SKM-1 (cell line): ENCODE data around the gene GNB5.

Experiments
- DNase-seq: peaks from one replicate; lab custom pipeline; 2025; ENCODE audit not compliant: unreplicated experiment; lab: John Stamatoyannopoulos, UW

The GNB5 gene

GRCh38 chr15:52068004-52068615, 123.1 kb downstream of the GNB5 start:
- no peak for DNase-seq

GRCh38 chr15:52067545-52067926, 123.7 kb downstream of the GNB5 start:
- no peak for DNase-seq

- no peak for DNase-seq
Measured at GRCh38 chr15:52066842-52067544, 124.2 kb downstream of the GNB5 start.
